ENCODE results near the gene LPIN2.
"Not testable (repeated sequence)": the region's sequence is repeated elsewhere in the genome, so short reads cannot be mapped to it uniquely, and the experiment has no call there.

Gene LPIN2, protein sequence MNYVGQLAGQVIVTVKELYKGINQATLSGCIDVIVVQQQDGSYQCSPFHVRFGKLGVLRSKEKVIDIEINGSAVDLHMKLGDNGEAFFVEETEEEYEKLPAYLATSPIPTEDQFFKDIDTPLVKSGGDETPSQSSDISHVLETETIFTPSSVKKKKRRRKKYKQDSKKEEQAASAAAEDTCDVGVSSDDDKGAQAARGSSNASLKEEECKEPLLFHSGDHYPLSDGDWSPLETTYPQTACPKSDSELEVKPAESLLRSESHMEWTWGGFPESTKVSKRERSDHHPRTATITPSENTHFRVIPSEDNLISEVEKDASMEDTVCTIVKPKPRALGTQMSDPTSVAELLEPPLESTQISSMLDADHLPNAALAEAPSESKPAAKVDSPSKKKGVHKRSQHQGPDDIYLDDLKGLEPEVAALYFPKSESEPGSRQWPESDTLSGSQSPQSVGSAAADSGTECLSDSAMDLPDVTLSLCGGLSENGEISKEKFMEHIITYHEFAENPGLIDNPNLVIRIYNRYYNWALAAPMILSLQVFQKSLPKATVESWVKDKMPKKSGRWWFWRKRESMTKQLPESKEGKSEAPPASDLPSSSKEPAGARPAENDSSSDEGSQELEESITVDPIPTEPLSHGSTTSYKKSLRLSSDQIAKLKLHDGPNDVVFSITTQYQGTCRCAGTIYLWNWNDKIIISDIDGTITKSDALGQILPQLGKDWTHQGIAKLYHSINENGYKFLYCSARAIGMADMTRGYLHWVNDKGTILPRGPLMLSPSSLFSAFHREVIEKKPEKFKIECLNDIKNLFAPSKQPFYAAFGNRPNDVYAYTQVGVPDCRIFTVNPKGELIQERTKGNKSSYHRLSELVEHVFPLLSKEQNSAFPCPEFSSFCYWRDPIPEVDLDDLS

DNA sequence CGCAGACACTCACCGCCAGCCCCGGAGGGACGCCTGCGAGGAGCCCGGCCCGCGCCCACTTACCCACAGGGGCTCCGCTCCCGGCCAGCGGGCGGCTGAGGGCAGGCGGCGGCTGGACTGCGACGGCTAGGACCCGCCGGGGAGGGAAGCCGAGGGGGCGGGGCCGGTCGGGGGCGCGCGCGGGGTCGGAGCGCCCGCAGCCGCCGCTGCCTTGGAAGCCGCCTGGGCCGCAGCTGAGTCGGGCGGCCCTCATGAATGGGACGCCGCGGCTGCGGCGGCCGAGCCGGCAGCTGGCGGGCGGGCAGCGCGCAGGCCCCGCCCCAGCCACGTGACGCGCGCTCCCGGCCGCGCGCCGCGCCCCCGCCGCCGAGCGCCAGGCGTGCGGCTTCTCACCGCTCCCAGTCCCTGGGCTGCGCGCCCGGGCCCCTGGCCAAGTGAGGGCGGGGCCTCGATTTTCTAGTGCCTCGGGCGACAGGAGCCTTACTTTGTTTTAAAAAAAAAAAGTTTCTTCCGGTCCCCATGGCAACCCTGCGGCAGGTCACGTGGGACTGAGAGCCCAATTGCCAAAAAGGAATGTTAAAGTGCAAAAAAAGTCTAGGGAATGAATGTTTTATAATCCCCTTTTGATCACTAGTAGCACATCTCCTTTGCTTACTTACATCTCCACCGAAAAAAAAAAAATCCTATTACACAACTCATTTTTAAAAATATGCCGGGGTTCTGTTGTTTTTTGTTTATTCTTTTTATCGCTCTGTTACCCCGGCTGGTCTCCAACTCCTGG is at the start of gene LPIN2:
LPIN2 (minus strand) TSS at position 121 of the 781 bp plus-strand sequence. CDS start 52,304 bp downstream, outside the sequence.
- peak; percentile 98 for DNase-seq

DNA sequence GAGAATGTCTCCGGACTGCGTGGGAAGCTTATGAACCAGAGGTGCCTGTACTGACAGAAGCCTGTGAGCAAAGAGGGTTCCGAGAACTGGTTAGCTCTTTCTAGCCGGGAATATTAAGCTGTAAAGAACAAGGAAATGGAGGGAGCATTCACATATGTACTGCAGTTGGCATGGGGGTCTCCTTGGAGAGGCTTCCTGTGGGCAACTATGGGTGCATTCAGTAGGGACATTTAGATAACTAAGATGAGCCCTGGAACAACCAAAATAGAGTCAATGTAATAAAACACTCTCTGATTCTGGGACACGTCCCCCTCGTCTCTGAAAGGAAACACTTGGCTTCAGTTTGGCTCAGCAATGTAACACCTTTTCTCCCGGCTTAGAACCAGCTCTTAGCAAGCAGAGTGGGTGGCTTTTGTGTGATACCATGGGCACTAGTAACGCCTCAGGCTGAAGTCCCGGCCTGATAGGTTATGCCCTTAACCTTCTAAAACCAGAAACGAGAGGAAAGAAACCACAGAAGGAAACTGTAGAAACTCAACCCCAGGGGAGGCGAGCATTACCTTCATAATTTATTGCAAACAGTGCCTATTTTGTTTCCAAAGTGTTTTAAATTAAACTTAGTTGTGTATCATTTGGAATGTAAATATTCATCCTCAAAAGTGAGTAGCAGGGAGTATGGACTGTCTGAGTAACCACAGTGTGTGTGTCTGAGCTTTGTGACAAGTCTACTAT is 48.8 kb upstream of the LPIN2 start:
- peak; percentile 54 for DNase-seq

DNA sequence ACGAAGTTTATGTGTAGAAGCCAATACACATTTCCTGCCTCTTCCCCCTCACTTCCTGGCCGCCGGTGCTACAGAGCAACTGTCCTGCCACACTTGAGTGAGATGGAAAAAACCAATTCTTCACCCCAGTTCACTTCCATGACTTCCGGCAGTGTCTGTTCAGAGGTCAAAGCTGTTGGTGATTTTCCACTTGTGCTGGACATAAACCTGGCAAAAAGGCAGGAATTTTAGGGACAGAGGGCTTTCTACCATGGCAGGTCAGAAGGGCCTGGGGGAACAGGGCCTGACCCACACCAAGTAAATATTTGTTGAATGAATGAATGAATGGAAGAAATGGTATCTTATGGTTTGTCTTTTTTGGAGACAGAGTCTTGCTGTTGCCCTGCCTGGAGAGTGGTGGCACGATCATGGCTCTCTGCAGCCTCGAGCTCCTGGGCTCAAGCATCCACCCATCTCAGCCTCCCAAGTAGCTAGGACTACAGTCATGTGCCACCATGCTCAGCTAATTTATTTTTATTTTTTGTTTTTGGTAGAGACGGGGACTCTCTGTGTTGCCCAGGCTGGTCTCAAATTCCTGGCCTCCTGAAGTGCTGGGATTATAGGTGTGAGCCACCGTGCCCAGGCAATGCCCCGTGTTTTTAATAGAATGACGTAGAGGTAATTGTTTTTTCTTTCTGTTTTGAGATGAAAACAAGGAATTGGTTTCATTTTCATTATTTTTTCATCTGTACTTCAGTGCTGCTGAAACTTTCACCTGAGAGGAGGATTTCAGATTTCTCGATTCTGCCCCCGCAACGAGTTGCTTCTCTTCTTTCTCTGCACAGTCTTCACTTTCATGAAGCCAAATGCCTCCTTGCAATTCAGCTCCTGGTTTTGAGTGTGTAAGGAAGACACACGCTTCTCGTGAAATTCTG is 48.0 kb upstream of the LPIN2 start:
- peak; percentile 68 for DNase-seq

DNA sequence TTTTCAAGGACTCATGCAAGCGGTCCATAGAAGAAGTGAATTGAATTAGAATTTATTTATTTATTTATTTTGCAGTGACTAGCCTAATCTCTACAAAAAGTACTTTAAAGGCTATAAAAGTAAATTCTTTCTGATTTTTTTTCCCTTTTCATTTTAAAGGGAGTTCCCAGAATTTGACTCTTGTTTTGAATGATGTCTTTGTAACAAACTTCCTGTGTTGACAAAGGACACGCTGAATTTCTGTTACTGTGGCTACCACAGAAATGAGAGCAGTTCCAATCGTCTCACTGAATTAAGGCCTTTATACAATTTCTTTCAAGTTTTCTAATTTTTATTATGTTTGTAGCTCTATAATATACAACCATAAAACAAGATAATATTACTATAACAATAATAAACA is 46.3 kb upstream of the LPIN2 start:
- DNase-seq, result no peak

DNA sequence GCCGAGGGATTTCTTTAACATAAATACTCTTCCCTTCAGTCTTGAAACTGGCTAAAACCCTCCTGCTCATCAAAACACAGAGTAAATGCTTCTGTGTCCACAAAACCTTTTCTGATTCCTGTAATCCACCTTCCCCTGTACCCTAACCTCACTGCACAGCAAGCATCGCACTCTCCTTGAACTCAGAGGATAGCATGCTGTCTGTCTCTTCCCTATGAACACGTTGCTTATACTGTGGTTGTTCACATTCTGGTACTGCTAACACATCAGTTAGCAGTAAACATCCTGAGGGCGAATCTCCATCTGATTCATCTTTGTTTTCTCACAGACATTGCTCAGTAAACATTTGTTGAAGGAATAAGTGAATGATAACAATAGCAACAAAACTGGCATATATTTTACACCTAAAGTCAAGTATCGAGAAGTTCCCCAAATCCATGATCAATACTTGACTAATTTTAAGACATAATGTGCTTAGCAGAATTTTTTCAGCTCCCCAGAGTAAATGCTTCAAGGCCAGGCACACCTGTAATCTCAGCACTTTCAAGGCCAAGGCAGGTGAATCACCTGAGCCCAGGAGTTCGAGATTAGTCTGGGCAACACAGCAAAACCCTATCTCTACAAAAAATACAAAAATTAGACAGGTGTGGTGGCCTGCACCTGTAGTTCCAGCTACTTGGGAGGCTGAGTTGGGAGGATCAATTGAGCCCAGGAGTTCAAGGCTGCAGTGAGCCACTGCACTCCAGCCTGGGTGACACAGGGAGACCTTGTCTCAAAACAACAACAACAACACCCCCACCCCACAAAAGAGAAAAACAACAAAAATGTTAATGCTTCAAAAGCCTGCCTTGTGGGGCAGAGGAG is 45.6 kb upstream of the LPIN2 start:
- peak; percentile 41 for DNase-seq

DNA sequence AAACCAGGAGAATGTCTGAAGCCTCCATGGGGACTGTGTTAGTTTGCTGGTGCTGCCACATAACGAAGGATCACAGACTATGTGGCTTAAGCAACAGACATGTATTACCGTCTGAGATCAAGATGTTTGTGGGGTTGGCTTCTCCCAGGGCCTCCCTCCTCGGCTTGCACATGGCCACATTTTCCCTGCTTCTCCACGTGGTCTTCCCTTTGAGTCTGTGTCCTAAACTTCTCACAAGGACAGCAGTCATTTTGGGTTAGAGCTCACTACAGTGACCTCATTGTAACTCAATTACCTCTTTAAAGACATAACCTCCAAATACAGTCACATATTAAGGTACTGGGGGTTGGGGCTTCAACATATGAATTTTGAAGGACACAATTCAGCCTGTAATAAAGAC is 44.6 kb upstream of the LPIN2 start:
- no peak for DNase-seq

DNA sequence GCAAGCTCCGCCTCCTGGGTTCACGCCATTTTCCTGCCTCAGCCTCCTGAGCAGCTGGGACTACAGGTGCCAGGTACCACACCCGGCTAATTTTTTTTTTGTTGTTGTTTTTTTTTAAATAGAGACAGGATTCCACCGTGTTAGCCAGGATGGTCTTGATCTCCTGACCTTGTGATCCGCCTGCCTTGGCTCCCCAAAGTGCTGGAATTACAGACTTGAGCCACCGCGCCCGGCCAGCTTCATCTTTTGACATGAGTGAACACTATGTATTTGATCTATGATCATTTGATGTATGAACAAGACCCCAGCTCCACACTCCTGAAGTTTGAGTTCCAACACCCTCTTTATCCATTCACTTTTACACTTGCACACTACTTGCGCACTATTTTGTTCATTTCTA is 43.4 kb upstream of the LPIN2 start:
- no peak for DNase-seq

DNA sequence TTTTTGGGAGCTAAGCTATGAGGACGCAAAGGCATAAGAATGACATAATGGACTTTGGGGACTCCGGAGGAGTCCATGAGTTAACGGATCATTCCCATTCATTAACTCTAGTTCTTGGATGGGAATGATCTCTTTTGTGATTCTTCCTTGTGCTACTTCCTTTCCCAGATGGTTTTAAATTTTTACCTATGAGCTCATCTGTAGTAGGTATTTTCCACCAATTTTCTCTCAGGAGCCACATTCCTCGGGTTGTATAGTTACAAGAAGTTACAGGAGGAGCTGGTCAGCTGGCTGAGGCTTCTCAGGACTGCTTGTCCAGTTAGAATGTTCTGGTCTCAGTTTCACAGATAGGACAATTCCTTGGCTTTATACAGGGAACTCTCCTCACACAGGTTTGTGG is 42.9 kb upstream of the LPIN2 start:
- no peak for DNase-seq

DNA sequence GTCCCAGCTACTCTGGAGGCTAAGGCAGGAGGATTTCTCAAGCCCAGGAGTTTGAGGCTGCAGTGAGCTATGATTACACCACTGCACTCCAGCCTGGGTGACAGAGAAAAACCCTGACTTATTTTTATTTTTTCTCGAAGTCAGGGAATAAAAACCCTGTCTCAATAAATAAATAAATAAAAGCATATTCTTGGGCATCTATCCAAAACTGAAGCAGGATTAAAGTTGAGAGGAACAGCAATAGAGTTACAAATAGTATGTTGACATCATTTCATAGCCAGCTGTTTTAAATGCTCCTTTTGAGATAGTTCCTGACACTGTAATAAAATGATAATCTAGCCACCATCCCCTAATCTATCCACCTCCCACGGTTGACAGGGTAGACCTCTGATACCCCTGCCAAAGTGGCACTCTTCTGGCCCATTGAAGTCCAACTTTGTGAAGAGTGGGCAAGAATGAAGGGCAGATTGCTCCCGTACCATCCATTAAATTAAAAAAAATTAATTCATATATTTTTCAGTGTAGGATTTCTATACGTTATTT is 42.3 kb upstream of the LPIN2 start:
- DNase-seq, result no peak

DNA sequence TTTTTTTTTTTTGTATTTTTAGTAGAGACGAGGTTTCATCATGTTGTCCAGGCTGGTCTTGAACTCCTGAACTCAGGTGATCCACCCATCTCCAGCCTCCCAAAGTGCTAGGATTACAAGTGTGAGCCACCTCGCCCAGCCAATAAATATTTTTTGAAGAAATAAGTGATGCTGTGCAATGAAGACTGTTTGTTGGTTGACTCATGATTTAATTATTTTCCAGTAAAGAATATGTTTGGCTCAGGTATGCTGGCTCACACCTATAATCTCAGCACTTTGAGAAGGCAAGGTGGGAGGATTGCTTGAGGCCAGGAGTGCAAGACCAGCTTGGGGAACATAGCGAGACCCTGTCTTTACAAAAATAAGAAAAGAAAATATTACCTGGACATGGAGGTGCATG is 41.8 kb upstream of the LPIN2 start:
- no peak for DNase-seq

DNA sequence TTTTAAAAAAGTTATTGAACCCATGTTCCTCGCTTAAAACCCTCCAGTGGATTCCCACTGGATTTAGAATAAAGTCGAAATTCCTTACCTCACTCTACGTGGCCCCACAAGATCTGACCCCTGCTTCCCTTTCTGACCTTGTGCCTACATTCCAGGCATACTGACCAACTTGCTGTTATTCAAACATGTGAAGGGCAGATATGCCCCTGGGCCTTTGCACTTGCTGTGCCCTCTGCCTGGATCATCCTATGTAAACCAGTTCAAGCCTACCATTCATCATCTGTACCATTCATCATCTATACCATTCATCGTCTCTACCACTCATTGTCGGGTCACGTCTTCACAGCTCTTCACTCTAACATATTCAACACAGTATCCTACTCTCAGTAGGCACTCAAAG is 41.3 kb upstream of the LPIN2 start:
- no peak for DNase-seq

DNA sequence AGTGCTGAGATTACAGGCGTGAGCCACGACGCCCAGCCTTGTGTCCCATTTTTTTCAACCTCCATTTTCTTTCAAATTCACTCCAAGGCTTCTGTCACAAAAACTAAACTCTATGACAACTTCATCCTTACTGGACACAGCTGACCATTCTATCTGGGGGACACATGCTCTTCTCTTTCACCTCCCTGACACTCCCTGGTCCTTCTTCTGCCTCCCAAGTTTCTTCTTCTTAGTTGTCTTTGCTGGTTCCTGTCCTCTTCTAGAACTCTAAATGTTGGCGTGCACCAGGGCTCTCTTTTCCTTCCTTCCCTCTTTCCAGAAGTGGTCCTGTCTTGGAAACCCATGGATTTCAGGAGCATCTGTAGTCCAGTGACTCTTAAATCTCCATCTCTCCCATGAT is 40.1 kb upstream of the LPIN2 start:
- no peak for DNase-seq

DNA sequence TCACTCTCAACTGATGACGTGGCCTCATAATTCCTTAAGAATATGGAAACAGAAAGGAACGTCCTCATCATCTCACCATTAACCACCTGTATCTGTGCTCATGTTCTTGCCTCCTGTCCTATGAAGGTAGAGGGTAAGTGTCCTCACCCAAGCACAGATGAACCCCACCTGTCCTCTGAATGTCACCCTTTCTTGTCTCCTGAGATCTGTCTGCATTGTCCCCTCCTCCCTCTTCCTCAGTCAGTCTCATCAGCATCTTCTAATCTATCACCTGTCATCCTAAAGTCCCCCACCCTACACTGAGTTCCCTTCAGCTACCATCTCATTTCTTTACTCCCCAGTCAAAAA is 39.4 kb upstream of the LPIN2 start:
- DNase-seq, result no peak

DNA sequence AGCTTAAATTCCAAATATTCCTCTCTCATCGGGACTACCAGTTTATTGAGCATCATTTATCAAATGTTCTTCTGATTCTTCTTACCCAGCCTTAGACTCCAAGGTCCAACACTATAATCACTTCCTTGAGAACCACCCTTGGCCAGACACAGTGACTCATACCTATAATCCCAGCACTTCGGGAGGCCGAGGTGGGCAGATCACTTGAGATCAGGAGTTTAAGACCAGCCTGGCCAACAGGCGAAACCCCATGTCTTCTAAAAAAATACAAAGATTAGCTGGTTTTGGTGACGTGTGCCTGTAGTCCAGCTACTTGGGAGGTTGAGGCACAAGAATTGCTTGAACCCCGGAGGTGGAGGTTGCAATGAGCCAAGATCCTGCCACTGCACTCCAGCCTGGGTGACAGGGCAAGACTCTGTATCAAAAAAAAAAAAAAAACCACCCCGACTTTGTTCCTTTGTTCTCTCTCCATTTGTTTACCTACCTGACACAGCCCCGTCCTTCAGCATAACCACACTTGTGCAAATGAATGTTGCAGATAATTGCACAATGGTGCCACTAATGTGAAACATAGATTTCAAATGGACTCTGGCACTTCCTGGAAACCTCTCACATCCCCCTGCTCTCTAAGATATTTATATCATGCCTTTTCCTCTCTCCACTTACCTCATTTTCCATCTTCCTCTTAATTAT is 38.9 kb upstream of the LPIN2 start:
- no peak for DNase-seq

DNA sequence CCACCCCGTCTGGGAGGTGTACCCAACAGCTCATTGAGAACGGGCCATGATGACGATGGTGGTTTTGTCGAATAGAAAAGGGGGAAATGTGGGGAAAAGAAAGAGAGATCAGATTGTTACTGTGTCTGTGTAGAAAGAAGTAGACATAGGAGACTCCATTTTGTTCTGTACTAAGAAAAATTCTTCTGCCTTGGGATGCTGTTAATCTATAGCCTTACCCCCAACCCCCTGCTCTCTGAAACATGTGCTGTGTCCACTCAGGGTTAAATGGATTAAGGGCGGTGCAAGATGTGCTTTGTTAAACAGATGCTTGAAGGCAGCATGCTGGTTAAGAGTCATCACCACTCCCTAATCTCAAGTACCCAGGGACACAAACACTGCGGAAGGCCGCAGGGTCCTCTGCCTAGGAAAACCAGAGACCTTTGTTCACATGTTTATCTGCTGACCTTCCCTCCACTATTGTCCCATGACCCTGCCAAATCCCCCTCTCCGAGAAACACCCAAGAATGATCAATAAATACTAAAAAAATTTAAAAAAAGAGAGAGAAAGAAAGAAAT is 37.0 kb upstream of the LPIN2 start:
- not testable (repeated sequence) for DNase-seq

DNA sequence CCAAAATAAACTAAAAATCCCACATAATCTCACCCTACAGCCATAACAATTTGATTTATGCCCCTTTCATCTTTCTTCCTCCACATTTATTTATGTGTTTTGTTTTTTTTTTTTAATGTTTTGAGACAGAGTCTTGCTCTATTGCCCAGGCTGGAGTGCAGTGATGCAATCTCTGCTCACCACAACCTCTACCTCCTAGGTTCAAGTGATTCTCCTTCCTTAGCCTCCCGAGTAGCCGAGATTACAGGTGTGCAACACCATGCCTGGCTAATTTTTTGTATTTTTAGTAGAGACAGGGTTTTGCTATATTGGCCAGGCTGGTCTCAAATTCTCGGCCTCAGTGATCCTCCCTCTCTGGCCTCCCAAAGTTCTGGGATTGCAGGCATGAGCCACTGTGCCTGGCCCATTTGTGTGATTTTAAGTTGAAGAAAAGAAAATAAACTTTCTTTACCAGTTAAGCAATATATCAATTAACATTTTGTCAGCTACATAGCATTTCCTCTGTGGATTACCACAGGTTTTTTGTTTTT is 35.9 kb upstream of the LPIN2 start:
- no peak for DNase-seq

DNA sequence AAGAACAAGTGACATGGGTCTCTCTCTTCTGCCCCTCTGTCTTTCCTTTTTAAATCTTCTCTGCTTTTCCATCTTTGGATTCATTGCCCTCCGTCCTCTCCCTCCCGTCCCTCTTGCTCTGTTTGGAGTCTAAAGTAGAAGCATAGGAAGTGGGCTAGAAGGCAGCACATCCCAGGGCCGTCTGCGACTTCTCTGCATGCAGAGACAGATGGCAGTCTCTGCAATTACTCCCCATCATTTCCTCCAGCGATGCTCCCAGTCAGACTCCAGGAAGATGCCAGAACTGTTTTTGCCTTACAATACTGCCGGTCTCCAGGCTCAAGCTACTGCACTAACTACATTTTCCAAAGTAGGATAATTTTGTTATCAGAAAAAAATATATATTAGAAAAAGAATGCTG is 35.2 kb upstream of the LPIN2 start:
- no peak for DNase-seq

DNA sequence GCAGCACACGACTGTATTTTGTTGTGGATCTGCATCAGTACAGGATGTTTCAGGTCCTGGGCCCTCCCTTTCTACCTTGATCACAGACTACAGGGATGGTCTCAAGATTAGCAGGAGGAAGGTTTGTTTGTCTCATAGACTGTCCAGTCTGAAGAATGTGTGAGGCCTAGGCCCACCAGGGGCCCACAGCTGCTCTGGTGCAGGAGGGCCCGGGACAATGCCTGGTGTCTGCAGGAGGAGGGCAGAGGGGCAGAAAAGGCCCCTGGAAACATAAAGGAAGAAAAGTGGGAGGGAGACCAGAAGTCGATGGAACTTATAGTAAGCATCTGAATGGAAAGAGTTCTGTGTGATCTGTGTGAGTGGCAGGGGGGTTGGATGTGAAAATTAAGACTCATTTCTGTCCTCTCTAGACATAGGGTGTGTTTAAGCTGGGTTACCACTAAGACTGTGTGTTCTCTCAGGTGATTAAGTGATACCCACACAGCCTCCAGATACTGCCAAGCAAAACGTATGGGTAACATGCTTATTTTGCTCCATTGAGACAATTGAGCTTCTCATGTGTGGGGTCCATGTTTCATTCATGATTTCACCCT is 33.4 kb upstream of the LPIN2 start:
- DNase-seq, result no peak
